Astrocyte of the cerebellum (primary cell): ENCODE data around the gene RASSF5.

ENCODE experiments used
- DNase-seq: peaks from one replicate; pipeline ENCODE4 v3.0.0-alpha.2; 2011; ENCODE audit warnings: low read depth
- H3K4me3 ChIP-seq: 2 replicates; pipeline ENCODE4 v1.5.1; 2011; ENCODE audit warnings: mild to moderate bottlenecking, low read depth, low read length, moderate library complexity
- in situ Hi-C: cut with HindIII; loops from 2 replicates; pipeline ENCODE4 v1.10.0; 2017; ENCODE audit warnings: low sequenced_read_pairs
- TF ChIP-seq, protein P1 (sequence below): IDR thresholded peaks from 2 replicates; pipeline ENCODE4 v1.5.1; 2012; ENCODE audit warnings: low read length, low read depth, moderate library complexity, mild to moderate bottlenecking; ENCODE audit errors: missing control alignments

The RASSF5 gene

DNA sequence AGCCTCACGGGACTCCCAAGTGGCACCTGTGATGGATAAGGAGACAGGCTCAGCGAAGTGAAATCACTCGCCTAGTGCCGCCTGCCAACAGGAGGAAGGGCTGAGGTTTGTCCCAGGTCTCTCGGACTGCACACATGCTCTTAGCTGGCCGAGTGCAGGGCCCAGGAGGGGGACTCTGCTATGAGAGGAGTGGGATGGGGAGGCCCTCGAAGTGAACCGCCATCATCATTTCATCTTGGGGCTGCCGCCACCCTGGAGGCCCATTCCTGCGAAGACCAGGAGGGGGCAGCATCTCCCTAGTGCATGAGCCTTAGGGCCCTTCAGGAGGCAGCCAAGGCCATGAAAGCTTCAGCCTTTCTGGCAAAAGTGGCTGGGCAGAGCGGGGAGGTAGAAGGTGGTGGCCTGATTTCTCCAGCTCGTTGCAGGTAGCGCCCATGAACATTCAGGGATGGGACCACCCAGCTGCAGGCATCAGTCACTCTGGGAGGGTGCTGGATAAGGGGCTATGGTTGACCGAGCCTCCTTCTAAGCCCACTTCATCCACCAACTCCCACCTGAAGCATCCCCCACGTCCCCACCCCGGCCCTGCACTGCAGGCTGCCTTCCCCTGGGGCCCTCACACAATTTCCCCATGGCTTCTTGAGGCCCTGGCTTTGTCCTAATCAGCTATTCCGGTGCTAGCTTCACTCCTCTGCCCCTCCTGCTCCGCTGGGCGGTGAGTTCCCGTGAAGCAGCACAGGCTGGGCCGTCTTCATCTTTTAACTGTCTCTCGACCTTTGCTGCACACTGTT, 17.2 kb upstream of the RASSF5 start:
- DNase-seq: peak; percentile 53
- in situ Hi-C loops: loop anchor here (5.0 kb wide), 4 partner anchors 53 to 497 kb away; no protein-coding TSS in a partner anchor
- no peak overlapping the region for H3K4me3 ChIP-seq
- TF ChIP-seq, protein P1, sequence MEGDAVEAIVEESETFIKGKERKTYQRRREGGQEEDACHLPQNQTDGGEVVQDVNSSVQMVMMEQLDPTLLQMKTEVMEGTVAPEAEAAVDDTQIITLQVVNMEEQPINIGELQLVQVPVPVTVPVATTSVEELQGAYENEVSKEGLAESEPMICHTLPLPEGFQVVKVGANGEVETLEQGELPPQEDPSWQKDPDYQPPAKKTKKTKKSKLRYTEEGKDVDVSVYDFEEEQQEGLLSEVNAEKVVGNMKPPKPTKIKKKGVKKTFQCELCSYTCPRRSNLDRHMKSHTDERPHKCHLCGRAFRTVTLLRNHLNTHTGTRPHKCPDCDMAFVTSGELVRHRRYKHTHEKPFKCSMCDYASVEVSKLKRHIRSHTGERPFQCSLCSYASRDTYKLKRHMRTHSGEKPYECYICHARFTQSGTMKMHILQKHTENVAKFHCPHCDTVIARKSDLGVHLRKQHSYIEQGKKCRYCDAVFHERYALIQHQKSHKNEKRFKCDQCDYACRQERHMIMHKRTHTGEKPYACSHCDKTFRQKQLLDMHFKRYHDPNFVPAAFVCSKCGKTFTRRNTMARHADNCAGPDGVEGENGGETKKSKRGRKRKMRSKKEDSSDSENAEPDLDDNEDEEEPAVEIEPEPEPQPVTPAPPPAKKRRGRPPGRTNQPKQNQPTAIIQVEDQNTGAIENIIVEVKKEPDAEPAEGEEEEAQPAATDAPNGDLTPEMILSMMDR: peak; percentile 99

DNA sequence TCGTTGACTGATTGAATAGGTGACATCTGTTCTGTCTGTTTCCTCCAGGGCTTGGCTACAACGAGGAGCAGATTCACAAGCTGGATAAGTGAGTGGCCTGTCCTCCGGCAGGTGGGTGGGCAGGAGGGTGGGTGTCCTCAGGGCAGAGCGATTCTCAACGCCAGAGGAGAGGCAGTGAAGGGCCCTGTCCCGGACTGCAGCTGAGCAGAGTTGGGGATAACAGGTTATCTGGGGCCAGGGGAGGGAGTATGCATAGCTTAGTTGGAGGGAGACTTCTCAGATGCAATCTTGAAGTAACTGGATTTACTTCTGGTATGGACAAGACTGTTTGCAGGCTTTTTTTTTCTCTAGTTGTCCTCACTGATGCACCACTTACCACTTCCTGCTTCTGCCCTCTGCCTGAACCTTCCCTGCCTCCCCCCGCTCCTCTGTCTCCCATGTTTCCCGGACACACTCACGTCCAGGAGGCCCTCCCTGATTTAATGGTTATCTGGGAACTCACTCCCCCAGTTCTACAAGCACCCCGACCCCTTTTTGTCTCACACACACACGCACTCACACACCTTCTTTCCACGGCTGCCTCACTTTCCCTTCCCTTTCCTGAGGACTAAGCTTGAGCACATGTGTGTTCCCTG, 16.4 kb upstream of the RASSF5 start:
- TF ChIP-seq, protein P1: no peak
- no peak overlapping the region for H3K4me3 ChIP-seq
- in situ Hi-C loops: loop anchor here (5.0 kb wide), 4 partner anchors 54 to 496 kb away; no protein-coding TSS in a partner anchor
- DNase-seq: no peak

DNA sequence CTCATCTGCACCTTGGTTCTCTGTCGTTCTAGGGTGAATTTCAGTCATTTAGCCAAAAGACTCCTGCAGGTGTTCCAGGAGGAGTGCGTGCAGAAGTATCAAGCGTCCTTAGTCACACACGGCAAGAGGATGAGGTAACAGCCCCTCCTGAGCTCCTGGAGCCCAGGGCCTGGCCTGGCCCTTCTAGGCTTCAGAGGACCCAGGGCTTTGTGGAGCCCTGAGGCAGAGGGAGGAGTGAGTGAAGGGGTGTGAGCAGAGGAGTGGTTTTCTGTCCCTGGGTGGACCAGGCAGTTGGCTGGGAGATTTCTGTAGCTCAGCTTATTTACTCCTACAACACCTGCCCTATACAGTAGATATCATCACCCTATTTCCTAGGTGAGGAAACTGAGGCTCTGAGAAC, 15.7 kb upstream of the RASSF5 start:
- in situ Hi-C loops: loop anchor here (5.0 kb wide), 4 partner anchors 54 to 496 kb away; no protein-coding TSS in a partner anchor
- no peak overlapping the region for H3K4me3 ChIP-seq
- TF ChIP-seq, protein P1: no peak
- DNase-seq: no peak

DNA sequence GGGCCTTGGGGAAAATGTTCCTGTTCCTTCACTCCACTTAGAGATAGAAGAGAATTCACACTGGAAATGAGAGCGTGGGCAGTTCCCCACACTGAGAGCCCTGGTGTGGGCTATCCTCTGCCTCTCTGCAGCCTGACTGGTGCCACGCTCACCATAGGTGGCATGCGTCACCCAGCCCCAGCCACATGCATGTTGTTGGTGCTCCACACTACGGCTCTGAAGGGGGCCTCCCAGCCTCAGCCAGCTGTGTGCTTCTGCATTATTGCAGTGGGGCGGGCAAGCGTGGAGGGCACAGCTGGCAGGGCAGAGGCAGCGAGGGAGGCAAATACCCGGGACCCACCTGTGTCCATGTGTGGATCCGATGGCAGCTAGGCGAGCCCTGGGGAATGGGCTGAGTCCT, 14.7 kb upstream of the RASSF5 start:
- H3K4me3 ChIP-seq: no peak overlapping the region
- TF ChIP-seq, protein P1: no peak
- in situ Hi-C loops: loop anchor here (5.0 kb wide), 4 partner anchors 55 to 495 kb away; no protein-coding TSS in a partner anchor
- DNase-seq: no peak

DNA sequence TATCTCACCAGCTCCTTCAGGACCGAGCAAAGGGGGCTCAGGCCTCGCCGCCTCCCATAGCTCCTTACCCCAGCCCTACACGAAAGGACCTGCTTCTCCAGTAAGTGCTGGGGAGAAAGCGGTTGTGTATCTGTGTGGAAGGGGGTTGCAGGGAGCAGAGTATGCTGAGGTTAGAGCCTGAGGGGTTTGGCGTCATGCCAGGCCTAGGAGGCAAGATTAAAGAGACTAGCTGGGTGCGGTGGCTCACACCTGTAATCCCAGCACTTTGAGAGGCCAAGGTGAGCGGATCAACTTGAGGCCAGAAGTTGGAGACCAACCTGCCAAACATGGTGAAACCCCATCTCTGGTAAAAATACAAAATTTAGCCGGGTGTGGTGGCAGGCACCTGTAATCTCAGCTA, 14.1 kb upstream of the RASSF5 start:
- TF ChIP-seq, protein P1: no peak

DNA sequence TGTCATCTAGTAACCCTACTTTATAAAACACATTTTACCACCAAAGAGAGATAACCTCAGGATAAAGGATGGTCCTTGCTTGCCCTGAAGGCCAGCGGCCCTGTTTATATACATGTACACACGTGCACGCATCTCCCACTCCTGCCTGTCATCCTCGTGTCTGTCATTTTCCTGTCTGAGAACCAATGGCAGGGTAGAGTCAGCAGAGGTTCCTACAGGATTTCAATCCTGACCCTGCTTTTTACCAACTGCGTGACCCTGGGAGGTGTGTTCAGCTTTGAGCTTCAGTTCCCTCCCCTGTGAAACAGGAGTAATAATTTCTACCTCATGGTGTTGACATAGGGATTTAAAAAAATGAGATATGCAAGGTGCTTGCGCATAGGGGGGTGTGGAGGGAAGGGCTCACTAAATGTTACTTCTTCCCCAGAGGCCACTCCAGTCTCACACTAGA, 12.3 kb upstream of the RASSF5 start:
- in situ Hi-C loops: no loop called here
- H3K4me3 ChIP-seq: no peak overlapping the region
- DNase-seq: no peak

More for the DNA sequence above, 14.1 kb upstream of the RASSF5 start:
- in situ Hi-C loops: loop anchor here (5.0 kb wide), 4 partner anchors 54 to 494 kb away; no protein-coding TSS in a partner anchor
- no peak for DNase-seq
- H3K4me3 ChIP-seq: no peak overlapping the region

More for the DNA sequence above, 12.3 kb upstream of the RASSF5 start:
- TF ChIP-seq, protein P1: no peak
